NCI-H128 (cell line): ENCODE data around the gene TPRA1.

ENCODE experiments used
- DNase-seq: peaks from one replicate; lab custom pipeline; 2025; ENCODE audit not compliant: unreplicated experiment; lab: John Stamatoyannopoulos, UW

TPRA1 gene

DNA sequence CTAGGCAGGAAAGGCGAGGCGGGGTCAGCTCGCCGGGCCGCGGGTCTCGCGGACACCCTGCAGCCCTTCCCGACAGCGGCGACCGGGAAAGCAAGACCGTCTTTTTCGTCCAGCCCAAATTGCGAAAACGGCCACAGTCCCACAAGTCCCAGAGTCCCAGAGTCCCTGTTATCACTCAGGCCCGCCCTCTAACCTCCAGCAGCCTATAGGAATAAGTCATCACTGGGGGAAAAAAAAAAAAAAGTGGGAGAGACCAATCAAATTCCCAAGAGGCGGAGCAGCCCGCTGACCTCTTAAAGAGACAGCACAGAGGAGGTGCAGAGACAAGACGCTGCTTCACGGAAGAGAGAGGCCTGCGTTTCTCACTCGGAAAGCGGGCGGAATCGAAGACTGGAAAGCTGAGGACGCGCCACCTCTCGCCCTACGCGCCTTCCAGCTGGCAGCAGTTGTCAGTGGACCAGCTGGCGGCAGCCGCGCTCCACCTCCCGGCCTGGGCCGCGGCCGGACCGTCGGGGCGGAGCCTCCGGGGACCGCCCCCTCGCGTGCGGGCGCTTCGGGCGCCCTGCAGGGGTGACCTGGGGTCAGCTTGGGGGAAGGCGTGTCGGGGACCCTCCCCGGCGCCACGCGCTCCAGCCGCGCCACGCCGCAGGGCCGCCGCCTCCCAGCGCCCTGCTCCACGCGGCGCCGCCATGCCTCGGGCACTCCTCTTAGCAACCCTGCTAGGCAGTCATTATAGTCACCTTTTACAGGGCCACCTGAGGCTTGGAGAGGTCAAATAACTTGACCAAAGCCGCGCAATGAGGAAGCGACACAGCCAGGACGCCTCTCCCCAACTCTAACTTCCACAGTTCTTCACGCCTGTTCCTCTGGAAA is at the start of gene TPRA1:
Gene TPRA1, minus strand, starts transcription at position 141 of the 873 bp plus-strand sequence. CDS start 10,587 bp downstream, outside the sequence.
- peak; percentile 96 for DNase-seq

DNA sequence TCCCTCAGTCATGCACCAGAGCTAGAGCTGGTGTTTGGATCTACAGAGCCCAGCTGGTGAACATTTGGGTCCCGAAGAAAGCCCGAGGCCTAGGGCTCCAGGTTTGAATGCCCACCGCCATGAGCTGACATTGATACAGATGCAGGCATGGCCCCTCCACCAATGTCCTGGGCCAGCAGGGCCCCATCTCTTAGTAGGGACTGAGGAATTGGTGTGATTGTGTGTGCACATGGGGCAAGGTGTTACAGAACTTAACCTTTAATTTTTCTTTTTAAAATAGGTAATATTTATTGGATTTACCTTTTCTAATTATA is 49.5 kb upstream of the TPRA1 start:
- no peak for DNase-seq

DNA sequence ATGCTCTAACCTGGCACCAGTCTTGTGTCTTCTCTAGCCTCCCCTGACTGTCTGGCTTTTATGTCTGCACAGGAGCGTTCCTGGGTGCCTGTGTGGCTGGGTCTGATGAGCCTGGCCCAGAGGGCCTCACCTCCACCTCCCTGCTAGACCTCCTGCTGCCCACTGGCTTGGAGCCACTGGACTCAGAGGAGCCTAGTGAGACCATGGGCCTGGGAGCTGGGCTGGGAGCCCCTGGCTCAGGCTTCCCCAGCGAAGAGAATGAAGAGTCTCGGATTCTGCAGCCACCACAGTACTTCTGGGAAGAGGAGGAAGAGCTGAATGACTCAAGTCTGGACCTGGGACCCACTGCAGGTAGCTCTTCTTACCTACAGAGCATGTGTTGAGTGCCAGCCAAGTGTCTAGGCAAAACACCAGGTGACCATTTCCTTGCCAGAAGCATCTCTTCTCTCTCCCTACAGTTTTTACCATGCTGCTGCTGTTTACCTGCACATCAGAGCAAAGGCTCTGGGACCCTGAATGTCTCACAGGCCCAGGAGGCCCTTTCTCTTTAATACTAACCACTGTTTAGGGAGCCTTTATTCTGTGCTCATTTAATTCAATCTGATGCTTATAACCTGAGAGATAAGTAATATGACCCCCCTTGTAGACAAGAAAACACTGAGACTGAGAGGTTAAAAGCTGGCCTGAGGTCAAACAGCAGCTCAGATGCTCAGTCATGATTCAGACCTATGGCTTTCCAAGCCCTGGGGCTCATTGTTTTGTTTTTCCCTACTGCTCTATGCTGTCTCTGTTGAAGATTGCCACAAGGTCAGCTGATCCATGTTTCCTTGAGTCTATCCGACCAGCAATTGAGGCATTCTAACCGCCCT is 48.9 kb upstream of the TPRA1 start:
- no peak for DNase-seq

DNA sequence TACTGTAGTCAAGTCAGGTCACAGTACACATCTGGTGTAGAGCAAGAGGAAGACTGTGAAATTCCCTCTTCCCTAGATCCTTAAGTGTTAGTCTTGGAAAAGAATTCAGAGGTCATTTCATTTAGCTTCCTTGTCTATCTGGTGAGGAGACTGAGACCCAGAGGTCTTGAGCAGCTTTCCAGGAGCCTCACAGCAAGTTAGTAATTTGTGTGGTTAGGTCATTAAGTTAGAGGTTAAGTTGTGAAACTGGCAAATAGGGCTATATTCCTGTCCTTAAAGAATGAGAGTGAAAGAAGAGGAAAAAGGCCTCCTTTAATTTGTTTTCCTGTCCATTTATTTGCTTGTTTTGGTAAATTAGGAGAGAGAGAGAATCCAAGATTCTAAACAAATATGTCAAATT is 47.4 kb upstream of the TPRA1 start:
- DNase-seq: no peak

DNA sequence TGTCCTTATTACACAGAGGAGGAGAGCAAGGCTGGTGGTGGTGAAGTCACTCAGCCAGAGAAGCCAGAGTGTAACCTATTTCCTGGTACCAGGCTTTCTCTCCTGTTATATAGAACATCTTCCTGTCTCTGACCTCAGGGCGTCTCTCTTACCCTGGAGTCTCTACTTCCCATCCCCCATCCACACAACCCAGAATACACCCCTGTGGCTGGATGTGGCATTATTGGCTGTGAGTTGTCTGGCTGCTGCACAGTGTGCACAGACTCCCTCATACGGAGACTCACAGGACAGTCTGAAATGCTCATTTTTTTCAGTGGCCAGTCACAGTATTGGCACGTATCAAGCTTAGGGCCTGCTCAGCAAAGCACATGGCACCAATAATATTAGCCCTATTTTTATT is 47.0 kb upstream of the TPRA1 start:
- DNase-seq: no peak

DNA sequence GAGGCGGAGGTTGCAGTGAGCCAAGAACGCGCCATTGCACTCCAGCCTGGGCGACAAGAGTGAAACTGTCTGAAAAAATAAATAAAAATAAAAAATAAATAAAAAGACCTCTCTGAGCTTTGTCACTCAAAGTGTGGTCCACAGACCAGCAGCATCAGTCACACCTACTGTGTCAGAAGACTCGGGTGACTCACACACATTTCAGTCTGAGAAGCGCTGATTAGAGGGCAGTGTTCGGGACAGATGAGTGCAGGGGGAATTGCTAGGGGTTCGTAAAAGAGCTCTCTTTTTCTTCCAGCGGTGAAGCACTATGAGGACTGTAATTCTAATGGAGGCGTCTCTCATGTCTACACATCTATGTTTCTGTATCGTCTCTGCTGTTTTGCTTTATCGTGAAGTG is 44.1 kb upstream of the TPRA1 start:
- DNase-seq: no peak

DNA sequence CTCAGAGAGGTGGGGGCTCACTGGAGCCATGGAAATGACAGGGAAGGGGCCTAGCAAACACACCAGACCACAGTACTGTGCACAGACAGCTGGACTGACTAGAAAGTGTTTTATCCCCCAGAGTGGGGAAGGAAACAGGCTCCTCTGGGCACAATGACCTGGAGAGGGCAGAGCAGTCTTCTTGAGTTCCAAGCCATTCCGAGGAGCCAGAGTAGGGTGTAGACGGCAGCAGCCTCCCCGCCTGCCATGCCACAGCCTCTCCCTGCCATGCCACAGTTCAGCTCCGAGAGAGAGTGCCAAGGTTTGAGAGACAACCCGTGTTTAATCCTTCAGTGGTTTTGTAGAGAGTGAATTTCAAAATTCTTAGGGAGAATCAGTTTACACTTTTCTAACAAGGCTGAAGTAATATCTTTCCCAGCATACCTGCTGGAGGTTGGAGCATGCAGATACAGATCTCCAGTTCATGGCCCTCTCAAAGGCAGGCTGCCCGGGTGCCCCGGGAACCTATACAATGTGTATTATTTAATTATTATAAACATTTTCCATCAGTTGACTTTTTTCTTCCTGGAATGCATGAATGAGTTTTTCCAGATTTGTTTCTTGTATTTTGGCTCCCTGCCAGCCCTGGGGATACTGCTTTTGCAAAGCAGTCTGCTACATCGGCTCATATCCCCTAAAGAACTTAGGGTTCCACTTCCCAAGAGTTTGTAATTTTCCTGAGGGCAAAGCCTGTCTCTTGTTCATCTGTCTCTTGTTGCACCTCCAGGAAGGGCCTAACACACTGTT is 41.7 kb upstream of the TPRA1 start:
- DNase-seq: no peak

DNA sequence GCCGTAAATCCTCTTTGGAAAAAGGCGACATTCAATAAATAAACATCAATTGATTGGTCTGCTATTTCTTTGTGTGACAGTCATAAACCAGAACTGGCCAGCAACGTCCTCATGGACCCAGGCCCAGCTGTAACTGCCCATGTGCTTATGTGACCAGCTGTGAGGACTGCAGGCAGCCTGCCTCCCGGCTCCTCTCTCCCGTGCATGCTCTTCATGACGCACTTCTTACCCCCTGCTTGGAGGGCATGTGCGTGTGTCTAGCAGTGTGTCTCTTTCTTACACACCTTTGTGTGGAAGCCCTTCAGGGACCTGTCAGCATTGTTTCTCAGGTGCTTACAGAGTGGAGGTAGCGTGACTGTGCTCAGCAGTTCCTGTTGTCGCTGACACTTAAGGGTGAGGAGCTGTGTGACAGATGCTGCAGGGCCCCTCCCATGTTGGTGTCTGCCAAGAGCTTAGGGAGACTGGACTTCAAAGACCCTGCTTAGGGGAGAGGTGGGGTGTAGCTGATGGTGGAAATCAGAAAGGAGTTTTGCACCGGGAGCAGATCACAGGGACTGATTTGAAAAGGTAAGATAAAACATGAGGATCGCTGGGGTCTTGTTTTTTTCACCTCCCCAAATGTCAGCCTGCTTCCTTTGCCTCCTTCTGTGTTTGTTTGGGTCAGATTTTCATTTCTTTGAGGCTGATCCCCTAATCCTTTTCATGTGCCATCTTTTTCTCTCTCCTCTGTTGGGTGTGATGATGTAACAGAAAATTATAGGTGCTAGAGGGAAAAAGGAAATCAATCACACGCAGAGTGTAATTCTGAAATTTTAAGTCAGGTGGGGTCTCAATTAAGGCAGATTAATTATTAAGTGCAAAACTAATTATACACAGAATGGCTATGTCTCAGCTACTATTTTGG is 40.5 kb upstream of the TPRA1 start:
- DNase-seq: peak; percentile 31

DNA sequence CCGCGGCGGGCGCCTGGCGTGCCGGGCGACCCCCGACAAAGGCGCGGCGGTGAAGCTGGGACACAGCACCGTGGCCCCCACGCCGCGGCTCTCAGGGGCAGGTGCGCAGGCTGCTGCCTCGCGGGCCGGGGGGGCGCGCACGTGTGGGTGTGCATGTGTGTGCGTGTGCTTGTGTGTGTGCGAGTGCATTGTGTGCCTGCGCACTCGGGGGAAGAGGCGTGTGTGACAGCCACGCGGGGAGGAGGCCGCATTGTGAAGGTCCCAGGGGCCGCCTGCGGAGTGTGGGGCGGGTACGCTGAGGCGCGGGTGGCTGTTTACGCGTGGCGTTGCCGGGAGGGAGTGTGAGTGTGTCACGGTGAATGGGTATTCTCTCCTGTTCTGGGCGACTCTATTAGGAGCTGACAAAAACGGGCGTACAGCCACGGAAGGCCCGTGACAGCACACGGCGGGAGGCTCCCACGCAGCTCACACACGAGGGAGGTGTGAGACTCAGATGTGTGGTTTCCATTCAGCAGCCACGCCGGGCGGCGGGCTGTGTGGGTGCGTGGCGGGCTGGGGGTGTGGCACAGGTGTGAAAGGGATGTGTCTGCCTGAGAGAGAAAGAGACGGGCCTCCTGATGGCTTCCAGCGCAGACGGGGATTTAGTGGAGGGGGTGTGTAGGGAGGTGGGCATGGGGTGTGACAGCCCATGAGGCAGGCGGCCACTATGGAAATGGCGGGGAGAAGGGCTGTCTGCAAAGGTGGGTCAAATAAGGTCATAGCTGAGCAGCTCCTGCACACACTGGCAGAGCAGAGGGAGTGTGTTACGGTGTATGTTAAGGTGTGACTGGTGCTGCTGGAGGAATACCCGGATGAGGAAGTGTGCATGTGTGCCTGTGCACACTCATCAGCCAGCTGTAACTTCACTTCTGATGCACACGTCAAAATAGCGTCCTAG is 39.2 kb upstream of the TPRA1 start:
- DNase-seq: no peak

DNA sequence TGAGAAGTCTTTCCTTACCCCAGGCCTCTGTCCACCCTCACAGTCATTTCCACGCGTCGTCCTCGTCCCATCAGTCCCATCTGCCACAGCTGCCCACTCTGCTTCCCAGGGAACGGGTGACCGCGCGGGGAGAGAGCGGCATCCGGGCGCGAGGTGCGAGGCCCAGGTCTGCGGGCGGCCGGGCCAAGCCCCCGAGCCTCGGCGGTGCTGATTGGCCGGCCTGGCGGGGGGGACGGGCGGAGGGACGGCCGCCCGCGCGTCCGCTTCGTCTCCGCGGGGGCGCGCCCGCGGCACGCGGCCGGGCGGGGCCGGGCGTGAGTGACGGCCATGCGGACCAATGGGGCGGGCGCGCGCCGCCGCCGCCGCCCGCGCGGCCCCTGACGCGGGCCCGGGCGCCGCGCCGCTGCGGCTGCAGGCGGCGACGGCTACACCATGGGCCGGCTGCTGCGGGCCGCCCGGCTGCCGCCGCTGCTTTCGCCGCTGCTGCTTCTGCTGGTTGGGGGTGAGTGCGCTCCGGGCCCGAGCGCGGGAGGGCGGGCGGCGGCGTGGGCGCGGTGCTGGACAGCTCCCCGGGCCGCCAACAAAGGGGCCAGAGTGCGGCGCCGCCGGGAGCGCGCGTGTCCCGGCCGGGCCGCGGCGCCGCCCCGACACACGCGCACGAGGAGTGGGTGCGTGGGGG is 38.4 kb upstream of the TPRA1 start, which contains the start of gene PODXL2:
Gene PODXL2, plus strand, starts transcription at position 398 of the 679 bp plus-strand sequence. Its CDS starts 35 bp downstream, at position 433.
- peak; percentile 21 for DNase-seq

DNA sequence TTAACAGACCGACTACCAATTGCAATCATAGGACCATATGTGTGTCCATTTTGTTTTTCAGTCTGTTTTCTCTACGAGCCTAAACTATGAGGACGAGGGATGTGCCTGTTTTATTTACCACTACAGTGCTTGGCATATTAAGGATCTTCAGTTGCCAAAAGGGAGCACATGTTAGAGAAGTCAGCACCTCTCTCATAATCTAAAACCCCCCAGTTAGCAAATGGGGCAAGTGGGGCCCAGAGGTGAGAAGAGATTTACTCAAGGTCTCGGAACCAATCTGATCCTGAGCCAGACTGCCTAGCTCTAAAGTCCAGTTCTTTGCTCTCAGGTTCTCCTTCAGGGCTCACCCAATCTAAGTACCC is 37.9 kb upstream of the TPRA1 start:
- DNase-seq: no peak

DNA sequence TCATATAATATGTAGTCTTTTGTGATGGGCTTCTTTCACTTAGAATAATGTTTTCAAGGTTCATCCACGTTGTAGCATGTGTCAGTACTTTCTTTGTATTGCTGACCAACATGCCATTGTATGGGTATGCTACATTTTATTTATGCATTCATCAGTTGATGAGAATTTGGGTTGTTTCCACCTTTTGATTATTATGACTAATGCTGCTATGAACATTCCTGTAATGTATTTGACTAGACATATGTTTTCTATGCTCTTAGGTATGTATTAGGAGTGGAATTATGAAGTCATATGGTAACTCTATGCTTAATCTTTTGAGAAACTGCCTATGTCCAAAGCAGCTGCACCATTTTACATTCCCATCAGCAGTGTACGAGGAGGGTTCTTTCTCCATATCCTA is 35.3 kb upstream of the TPRA1 start:
- no peak for DNase-seq

DNA sequence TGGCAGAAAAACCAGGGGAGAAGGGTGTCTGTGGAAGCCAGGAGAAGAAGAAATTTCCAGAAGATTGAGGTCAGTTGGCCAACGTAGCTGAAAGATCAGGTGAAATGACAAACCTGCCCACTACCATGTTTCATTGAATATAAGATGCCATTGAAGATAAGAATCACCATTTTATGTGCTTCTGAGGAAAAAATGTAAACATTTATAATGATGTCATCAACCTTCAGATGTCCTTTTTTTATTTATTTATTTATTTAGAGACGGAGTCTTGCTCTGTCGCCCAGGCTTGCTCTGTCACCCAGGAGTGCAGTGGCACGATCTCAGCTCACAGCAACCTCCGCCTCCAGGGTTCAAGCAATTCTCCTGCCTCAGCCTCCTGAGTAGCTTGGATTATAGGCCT is 33.5 kb upstream of the TPRA1 start:
- DNase-seq: no peak

DNA sequence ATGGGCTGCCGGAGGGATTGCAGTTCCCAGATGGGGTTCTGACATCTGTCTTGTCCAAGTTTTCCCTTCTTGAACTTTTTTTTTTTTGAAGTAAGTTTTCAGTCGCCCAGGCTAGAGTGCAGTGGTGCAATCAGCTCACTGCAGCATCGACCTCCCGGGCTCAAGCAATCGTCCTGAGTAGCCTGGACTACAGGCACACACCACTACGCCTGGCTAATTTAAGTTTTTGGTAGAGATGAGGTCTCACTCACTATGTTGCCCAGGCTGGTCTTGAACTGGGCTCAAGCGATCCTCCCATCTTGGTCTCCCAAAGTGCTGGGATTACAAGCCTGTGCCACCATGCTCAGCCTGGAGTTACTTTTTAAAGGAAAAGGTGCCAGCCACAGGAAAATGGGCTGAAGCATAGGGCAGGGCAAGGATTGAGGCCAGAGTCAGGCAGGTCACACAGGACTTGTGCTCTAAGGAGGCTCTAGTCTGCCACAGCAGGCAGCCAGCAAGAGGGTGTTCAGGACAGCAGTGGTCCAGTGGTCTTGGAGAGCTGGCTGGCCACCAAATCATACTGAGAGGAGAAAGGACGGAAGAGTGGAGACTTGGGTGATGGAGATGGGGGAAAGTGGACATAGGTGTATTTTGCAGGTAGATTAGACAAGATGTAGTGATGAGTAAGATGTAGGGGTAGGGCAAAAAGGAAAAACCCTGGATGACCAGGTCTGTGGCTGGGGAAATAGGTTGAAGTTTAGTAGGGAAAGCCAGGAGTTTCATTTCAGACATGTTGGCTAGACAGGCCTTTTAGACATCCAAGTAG is 32.4 kb upstream of the TPRA1 start:
- DNase-seq: no peak

DNA sequence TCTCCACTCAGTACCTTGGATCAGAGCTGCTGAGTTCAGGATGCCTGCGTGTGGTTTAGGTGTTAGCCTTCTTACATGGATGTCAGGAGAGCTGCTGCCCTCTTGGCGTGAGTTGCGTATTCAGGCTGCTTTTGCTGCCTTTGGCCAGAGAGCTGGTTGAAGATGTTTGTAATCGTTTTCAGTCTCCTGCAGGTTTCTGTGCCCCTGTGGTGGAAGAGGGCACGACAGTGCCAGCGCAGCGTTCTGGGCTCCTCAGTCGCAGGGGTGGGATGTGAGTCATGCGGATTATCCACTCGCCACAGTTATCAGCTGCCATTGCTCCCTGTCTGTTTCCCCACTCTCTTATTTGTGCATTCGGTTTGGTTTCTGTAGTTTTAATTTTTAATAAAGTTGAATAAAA is 31.5 kb upstream of the TPRA1 start:
- no peak for DNase-seq

DNA sequence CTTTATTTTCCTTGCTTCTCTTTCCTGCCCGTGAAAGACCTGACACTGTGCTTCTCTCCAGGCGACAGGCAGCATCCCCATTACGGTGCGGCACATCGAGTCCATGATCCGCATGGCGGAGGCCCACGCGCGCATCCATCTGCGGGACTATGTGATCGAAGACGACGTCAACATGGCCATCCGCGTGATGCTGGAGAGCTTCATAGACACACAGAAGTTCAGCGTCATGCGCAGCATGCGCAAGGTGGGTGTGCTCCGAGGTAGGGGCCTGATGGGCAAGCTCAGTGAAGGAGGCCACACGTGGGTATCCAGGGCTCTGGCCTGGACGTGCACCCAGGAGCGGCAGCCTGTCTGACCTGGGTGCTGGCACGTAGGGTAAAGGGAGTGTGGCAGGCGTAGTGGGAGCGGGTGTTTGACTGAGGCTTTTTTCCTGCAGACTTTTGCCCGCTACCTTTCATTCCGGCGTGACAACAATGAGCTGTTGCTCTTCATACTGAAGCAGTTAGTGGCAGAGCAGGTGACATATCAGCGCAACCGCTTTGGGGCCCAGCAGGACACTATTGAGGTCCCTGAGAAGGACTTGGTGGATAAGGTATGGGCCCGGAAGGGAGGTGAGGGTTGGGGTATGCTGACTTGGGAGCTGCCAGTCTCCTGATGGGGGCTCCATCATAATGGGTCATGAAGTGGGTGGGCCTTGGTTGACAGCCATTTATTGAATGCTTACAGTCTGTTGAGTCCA is 30.3 kb upstream of the TPRA1 start:
- DNase-seq: no peak

DNA sequence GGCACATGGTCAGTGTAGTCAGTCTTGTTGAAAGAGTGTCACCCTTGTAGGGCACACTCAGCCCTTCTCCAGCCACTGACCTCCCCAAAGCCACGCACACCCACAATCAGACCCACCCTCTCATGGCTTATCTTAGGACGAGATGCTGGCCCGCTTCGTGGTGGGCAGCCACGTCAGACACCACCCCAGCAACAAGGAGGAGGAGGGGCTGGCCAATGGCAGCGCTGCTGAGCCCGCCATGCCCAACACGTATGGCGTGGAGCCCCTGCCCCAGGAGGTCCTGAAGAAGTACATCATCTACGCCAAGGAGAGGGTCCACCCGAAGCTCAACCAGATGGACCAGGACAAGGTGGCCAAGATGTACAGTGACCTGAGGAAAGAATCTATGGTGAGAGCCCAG is 28.4 kb upstream of the TPRA1 start:
- no peak for DNase-seq
